ENCODE results near the gene ASB5. TPM values are rescaled to one million over a fixed set of nuclear protein-coding genes. Genes with fewer than 3 reads are reported as not detected.

ASB5 gene
- total and polyA plus RNA-seq, 10 of the 15 experiments (the other 5 are each of a cell fraction or from before 2014, with no cell fraction given) = not detected

GRCh38 chr4:176303938-176304337 lies 34.9 kb upstream of the ASB5 start (continued):
- TF ChIP-seq CEBPZ (IDR thresholded peaks at IDR 0.05; ENCODE audit: low read depth, low read length) = no peak
- TF ChIP-seq RELB (IDR thresholded peaks at IDR 0.05; ENCODE audit: low read depth) = no peak
- no peak for TF ChIP-seq POLR2A (IDR thresholded peaks at IDR 0.05; ENCODE audit: low read depth, low read length)
- TF ChIP-seq NBN (IDR thresholded peaks at IDR 0.05) = no peak
- no peak for TF ChIP-seq ATF3 (IDR thresholded peaks at IDR 0.05; ENCODE audit: borderline replicate concordance, extremely low read depth, low read depth, low read length)
- TF ChIP-seq ZNF687 (IDR thresholded peaks at IDR 0.05) = no peak
- no peak for TF ChIP-seq EGR1 (IDR thresholded peaks at IDR 0.05; ENCODE audit: borderline replicate concordance in 1 of 2, low read depth in 2 of 2, low read length in 2 of 2)
- TF ChIP-seq RCOR1 (conservative IDR thresholded peaks at IDR 0.05; ENCODE audit: low read depth, low read length) = no peak
- TF ChIP-seq CEBPB (IDR thresholded peaks at IDR 0.05; ENCODE audit: borderline replicate concordance in 1 of 2, low read depth in 2 of 2, low read length in 2 of 2) = no peak
- no peak for TF ChIP-seq CREB1 (IDR thresholded peaks at IDR 0.05; ENCODE audit: low read depth)
- TF ChIP-seq NFYB (IDR thresholded peaks at IDR 0.05; ENCODE audit: insufficient read depth, low read depth, low read length) = no peak
- no peak for TF ChIP-seq BACH1 (IDR thresholded peaks at IDR 0.05; ENCODE audit: borderline replicate concordance)
